ENCODE measurements around the gene C1orf159.

DNA sequence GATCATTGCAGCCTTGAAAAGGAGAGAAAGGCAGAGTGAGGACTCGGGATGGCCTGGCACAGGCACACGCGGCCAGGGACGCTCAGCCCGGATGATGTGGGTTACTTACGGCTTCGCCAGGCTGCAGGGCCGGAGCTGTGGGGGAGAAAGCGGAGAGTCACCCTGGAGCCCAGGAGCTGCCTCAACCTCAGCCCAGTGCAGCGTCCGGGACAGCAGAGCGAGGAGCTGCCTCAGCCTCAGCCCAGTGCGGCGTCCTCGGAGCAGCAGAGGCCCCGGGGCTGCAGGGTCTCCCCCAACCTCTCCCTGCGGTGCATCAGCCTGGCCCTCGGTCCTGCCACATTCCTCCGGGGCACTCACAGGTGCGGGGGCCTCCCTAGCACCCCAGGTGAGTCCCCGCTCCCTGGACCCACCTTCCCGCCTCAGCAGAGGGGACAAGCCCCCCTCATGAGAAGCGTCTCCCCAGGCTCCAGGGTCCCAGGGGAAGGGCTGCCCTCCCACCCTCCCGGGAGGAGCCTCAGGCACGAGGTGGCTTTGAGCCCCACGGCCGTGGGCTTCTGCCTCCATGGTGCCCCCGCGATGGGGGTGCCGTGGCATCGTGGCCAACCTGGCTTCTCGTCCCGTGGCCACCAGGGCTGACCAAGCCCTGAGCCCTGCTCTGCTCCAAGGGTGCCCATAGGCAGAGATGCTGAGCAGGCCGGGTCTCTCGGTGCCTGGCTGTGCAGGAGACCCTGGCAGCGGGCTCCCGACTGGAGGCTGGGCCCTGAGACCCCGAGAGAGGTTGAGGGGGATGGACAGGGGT, 31.3 kb downstream of the C1orf159 start:
- TF ChIP-seq, protein P1, sequence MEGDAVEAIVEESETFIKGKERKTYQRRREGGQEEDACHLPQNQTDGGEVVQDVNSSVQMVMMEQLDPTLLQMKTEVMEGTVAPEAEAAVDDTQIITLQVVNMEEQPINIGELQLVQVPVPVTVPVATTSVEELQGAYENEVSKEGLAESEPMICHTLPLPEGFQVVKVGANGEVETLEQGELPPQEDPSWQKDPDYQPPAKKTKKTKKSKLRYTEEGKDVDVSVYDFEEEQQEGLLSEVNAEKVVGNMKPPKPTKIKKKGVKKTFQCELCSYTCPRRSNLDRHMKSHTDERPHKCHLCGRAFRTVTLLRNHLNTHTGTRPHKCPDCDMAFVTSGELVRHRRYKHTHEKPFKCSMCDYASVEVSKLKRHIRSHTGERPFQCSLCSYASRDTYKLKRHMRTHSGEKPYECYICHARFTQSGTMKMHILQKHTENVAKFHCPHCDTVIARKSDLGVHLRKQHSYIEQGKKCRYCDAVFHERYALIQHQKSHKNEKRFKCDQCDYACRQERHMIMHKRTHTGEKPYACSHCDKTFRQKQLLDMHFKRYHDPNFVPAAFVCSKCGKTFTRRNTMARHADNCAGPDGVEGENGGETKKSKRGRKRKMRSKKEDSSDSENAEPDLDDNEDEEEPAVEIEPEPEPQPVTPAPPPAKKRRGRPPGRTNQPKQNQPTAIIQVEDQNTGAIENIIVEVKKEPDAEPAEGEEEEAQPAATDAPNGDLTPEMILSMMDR (IDR thresholded peaks at IDR 0.05; ENCODE audit: low read length) = no peak
- no peak for TF ChIP-seq EZH2 (optimal IDR thresholded peaks at IDR 0.05; ENCODE audit: low read depth, low read length)
- TF ChIP-seq EZH2phosphoT487 (IDR thresholded peaks at IDR 0.05; ENCODE audit: low read length) = no peak
